WTC11 (cell line): ENCODE measurements around the gene PITHD1. TPM values are rescaled to one million over a fixed set of nuclear protein-coding genes. Genes with fewer than 3 reads are reported as not detected.
"Not testable (repeated sequence)": the region's sequence is repeated elsewhere in the genome, so short reads cannot be mapped to it uniquely, and the experiment has no call there.

Experiments
- ATAC-seq: fragments of 200-7000 bp; cut with Tn5 transposase; 2 replicates; pipeline ENCODE4 v1.10.0; 2021; ENCODE audit warnings: mild to moderate bottlenecking, moderate library complexity
- CTCF ChIA-PET: fragments of 300-600 bp; sonication (Branson Sonifier 250); formaldehyde crosslinking; loops from one replicate; lab custom pipeline; 2021; ENCODE audit warnings: antibody characterized with exemption; lab: Charles Lee
- POLR2A ChIA-PET: fragments of 350-600 bp; sonication (Branson Sonifier 250); formaldehyde crosslinking; loops from one replicate; lab custom pipeline; 2021; ENCODE audit warnings: antibody characterized with exemption; lab: Charles Lee
- DNase-seq: peaks from one replicate; pipeline ENCODE4 v3.0.0; 2021; ENCODE audit warnings: low spot score
- H3K27ac Mint-ChIP-seq: 2 replicates; pipeline ENCODE4 v1.8.0; 2021; ENCODE audit warnings: mixed read lengths
- H3K27me3 Mint-ChIP-seq: 2 replicates; pipeline ENCODE4 v1.8.0; 2021; ENCODE audit warnings: low read depth, mild to moderate bottlenecking, moderate library complexity, mixed read lengths
- H3K36me3 Mint-ChIP-seq: 2 replicates; pipeline ENCODE4 v1.8.0; 2021; ENCODE audit warnings: mixed read lengths
- H3K4me1 Mint-ChIP-seq: 2 replicates; pipeline ENCODE4 v1.8.0; 2022; ENCODE audit warnings: mixed read lengths
- H3K4me3 Mint-ChIP-seq: 2 replicates; pipeline ENCODE4 v1.8.0; 2021; ENCODE audit warnings: mild to moderate bottlenecking, moderate library complexity, mixed read lengths
- H3K9me3 Mint-ChIP-seq: 2 replicates; pipeline ENCODE4 v1.8.0; 2021; ENCODE audit warnings: mixed read lengths
- CDX4 ChIP-seq: fragments of 250-450 bp; sonication (Bioruptor Pico); IDR thresholded peaks from 2 replicates; pipeline ENCODE4 v1.9.0; 2021; ENCODE audit warnings: moderate library complexity, mild to moderate bottlenecking, inconsistent platforms, borderline replicate concordance
- CTCF ChIP-seq: fragments of 200-600 bp; IDR thresholded peaks from 2 replicates; pipeline ENCODE4 v1.8.0; 2022; ENCODE audit warnings: antibody characterized with exemption
- ETV6 ChIP-seq: sonication (generic); formaldehyde crosslinking; IDR thresholded peaks from 2 replicates; pipeline ENCODE4 v1.8.1; 2022; ENCODE audit warnings: mild to moderate bottlenecking, missing genetic modification reagents
- GABPB1 ChIP-seq: sonication (generic); formaldehyde crosslinking; IDR thresholded peaks from 2 replicates; pipeline ENCODE4 v1.8.1; 2023; ENCODE audit warnings: mild to moderate bottlenecking, missing genetic modification reagents
- KAT7 ChIP-seq: sonication (generic); formaldehyde crosslinking; IDR thresholded peaks from 2 replicates; pipeline ENCODE4 v1.8.1; 2023; ENCODE audit warnings: missing genetic modification reagents, mild to moderate bottlenecking, borderline replicate concordance
- MLX ChIP-seq: sonication (generic); formaldehyde crosslinking; IDR thresholded peaks from 2 replicates; pipeline ENCODE4 v1.8.1; 2023; ENCODE audit warnings: mild to moderate bottlenecking, missing genetic modification reagents, moderate library complexity
- MXD4 ChIP-seq: fragments of 250-450 bp; sonication (Bioruptor Pico); IDR thresholded peaks from 2 replicates; pipeline ENCODE4 v1.8.0; 2021; ENCODE audit warnings: mild to moderate bottlenecking, moderate library complexity, borderline replicate concordance
- NR1H2 ChIP-seq: sonication (generic); formaldehyde crosslinking; IDR thresholded peaks from 2 replicates; pipeline ENCODE4 v1.9.0; 2021; ENCODE audit warnings: mild to moderate bottlenecking, moderate library complexity, missing genetic modification reagents
- OVOL2 ChIP-seq: fragments of 250-450 bp; sonication (Bioruptor Pico); IDR thresholded peaks from 2 replicates; pipeline ENCODE4 v1.9.0; 2021; ENCODE audit warnings: mild to moderate bottlenecking, borderline replicate concordance
- RORB ChIP-seq: fragments of 250-450 bp; sonication (Bioruptor Pico); IDR thresholded peaks from 2 replicates; pipeline ENCODE4 v1.9.0; 2021; ENCODE audit warnings: mild to moderate bottlenecking
- USF2 ChIP-seq: sonication (generic); formaldehyde crosslinking; IDR thresholded peaks from 2 replicates; pipeline ENCODE4 v1.8.1; 2023; ENCODE audit warnings: mild to moderate bottlenecking, missing genetic modification reagents, moderate library complexity
- ZNF121 ChIP-seq: sonication (generic); formaldehyde crosslinking; IDR thresholded peaks from 2 replicates; pipeline ENCODE4 v1.8.0; 2023; ENCODE audit warnings: missing genetic modification reagents
- ZNF416 ChIP-seq: fragments of 250-450 bp; sonication (Bioruptor Pico); IDR thresholded peaks from 2 replicates; pipeline ENCODE4 v1.9.0; 2021; ENCODE audit warnings: mild to moderate bottlenecking, inconsistent platforms
- total RNA-seq: library from RNA; stranded (reverse); gene quantifications from 3 replicates; pipeline ENCODE4 v1.2.3, GENCODE V29; 2021
- TF ChIP-seq, protein P1 (sequence below): sonication (generic); formaldehyde crosslinking; IDR thresholded peaks from 2 replicates; pipeline ENCODE4 v1.8.1; 2022; ENCODE audit warnings: low read depth, missing genetic modification reagents, borderline replicate concordance
- TF ChIP-seq, protein P2 (sequence below): sonication (generic); formaldehyde crosslinking; IDR thresholded peaks from 2 replicates; pipeline ENCODE4 v1.8.1; 2022; ENCODE audit warnings: mild to moderate bottlenecking, missing genetic modification reagents, moderate library complexity, borderline replicate concordance

Gene PITHD1
- total RNA-seq, 1 experiment from 2014 or later: 66.2 TPM

GRCh38 chr1:23801876-23802275, 23.7 kb downstream of the PITHD1 start:
- Mint-ChIP-seq H3K9me3 (no peaks in the 10 kb centered on the region), H3K27ac (no peak overlapping the region; the same call in 1 of the 2 replicates), H3K4me3 (peak overlapping the region; percentile 96), H3K4me1 (peaks cover 14% of the 10 kb centered on the region), H3K27me3 (peaks cover 17% of the 10 kb centered on the region)
- CTCF ChIA-PET: interaction anchor here (1.2 to 7.8 kb wide), 8 partner anchors 8 to 293 kb away, joined by 3 to 109 read pairs (median 14); partner anchors contain the start of genes LYPLA2 and PITHD1
- ATAC-seq: no peak
- DNase-seq: no peak
- TF ChIP-seq, protein P1, sequence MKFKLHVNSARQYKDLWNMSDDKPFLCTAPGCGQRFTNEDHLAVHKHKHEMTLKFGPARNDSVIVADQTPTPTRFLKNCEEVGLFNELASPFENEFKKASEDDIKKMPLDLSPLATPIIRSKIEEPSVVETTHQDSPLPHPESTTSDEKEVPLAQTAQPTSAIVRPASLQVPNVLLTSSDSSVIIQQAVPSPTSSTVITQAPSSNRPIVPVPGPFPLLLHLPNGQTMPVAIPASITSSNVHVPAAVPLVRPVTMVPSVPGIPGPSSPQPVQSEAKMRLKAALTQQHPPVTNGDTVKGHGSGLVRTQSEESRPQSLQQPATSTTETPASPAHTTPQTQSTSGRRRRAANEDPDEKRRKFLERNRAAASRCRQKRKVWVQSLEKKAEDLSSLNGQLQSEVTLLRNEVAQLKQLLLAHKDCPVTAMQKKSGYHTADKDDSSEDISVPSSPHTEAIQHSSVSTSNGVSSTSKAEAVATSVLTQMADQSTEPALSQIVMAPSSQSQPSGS (CRISPR knock-in tag): no peak
- TF ChIP-seq, protein P2, sequence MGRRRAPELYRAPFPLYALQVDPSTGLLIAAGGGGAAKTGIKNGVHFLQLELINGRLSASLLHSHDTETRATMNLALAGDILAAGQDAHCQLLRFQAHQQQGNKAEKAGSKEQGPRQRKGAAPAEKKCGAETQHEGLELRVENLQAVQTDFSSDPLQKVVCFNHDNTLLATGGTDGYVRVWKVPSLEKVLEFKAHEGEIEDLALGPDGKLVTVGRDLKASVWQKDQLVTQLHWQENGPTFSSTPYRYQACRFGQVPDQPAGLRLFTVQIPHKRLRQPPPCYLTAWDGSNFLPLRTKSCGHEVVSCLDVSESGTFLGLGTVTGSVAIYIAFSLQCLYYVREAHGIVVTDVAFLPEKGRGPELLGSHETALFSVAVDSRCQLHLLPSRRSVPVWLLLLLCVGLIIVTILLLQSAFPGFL (CRISPR knock-in tag): no peak
- TF ChIP-seq MLX (CRISPR knock-in tag) (no peak), MXD4 (no peak), GABPB1 (no peak), OVOL2 (CRISPR knock-in tag) (no peak), RORB (CRISPR knock-in tag) (no peak), ZNF416 (CRISPR knock-in tag) (no peak), NR1H2 (CRISPR knock-in tag) (no peak), ETV6 (no peak), CDX4 (CRISPR knock-in tag) (no peak), ZNF121 (CRISPR knock-in tag) (no peak)
- TF ChIP-seq, all 79 proteins: peak for 0
- peaks cover 6% of the 10 kb centered on the region; the same call in 1 of the 2 replicates for H3K36me3 Mint-ChIP-seq
- POLR2A ChIA-PET: interaction anchor here (0.7 kb wide), 1 partner anchor 10 kb away, joined by 3 read pairs; no protein-coding TSS in a partner anchor

DNA sequence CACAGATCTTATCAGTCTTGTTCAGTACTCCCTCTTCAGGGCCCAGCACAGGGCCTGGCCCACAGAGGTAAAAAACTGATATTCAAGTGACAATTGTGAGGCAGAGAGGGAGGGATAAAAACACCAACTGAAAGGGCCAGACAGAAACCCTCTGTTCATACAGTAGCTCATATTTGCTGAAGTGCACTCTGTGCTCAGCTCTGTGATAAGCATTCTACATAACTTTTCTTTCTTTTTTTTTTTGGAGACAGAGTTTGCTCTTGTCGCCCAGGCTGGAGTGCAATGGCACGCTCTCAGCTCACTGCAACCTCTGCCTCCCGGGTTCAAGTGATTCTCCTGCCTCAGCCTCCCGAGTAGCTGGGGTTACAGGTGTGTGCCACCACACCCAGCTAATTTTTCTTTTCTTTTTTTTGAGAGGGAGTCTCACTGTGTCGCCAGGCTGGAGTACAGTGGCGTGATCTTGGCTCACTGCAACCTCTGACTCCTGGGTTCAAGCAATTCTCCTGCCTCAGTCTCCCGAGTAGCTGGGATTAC, 24.7 kb downstream of the PITHD1 start:
- DNase-seq, ATAC-seq, H3K4me3 Mint-ChIP-seq, H3K36me3 Mint-ChIP-seq, H3K27ac Mint-ChIP-seq, POLR2A ChIA-PET, H3K9me3 Mint-ChIP-seq: not testable (repeated sequence)
- Mint-ChIP-seq H3K4me1 (peaks cover 14% of the 10 kb centered on the region), H3K27me3 (peaks cover 17% of the 10 kb centered on the region)
- CTCF ChIA-PET: interaction anchor here (1.0 to 7.8 kb wide), 5 partner anchors 7 to 114 kb away, joined by 3 to 109 read pairs (median 22); partner anchors contain the start of gene LYPLA2

DNA sequence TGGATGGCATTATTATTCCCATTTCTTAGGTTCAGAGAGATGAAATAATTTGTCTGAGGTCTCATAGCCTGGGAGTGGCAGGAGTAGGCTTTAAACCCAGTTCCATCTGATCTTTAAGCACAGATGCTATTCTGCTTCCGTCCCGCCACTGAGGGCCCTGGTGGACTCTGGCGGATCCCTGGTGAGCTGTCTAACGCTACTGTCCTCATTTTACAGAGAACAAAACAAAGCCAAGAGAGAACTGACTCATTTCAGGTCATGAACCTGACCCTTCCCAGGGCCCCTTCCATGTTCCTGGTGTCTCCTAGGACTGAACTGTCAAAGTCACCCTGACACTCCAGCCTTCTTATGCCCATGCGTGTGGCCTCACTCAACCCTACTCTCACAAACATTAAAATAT, 25.5 kb downstream of the PITHD1 start:
- ChIA-PET CTCF (interaction anchor here (0.8 to 1.2 kb wide), 2 partner anchors 32 to 113 kb away, joined by 3 read pairs; no protein-coding TSS in a partner anchor), POLR2A (no interaction called here)
- H3K27me3 Mint-ChIP-seq: peaks cover 17% of the 10 kb centered on the region
- no peak for TF ChIP-seq KAT7
- no peak for DNase-seq
- no peak overlapping the region for H3K27ac Mint-ChIP-seq
- ATAC-seq: no peak
- peaks cover 11% of the 10 kb centered on the region for H3K4me1 Mint-ChIP-seq
- H3K9me3 Mint-ChIP-seq: no peaks in the 10 kb centered on the region
- no peaks in the 10 kb centered on the region; the same call in 1 of the 2 replicates for H3K36me3 Mint-ChIP-seq
- H3K4me3 Mint-ChIP-seq: no peak overlapping the region

DNA sequence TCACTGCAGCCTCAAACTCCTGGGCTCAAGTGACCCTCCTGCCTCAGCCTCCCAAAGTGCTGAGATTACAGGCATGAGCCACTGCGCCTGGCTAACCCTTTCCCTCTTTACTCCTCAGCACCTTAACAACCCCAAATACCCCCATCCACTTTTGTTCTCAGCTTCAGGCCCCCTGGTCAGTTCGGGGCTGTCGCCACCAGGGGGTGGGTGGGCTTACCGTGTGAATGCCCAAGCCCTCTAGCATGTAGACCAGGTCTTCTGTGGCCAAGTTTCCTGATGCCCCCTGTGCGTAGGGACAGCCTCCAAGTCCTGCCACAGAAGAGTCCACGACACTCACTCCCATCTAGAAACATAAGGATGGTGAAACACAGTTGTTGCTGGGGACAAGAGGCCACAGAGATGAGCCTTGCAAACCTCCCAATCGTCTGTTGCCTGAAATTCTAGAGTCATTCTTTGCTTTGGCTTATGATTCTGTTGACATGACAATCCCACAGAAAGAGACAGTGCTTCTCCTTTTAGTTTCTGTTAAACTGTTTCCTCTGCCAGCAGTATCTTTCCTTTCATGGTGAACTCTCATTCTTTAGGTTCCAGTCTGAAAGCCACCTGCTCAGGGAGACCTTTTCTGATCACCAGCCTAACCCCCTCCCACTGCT, 26.1 kb downstream of the PITHD1 start:
- DNase-seq (no peak), ATAC-seq (no peak)
- H3K27me3 Mint-ChIP-seq: peaks cover 17% of the 10 kb centered on the region
- POLR2A ChIA-PET: no interaction called here
- no peak overlapping the region for H3K27ac Mint-ChIP-seq
- TF ChIP-seq USF2 (no peak), CTCF (0 out of 2 replicates have a peak, but pooled peaks have one; percentile 12)
- CTCF ChIA-PET: interaction anchor here (0.8 to 1.2 kb wide), 2 partner anchors 33 to 112 kb away, joined by 3 read pairs; no protein-coding TSS in a partner anchor
- H3K4me3 Mint-ChIP-seq: no peak overlapping the region
- H3K36me3 Mint-ChIP-seq: no peaks in the 10 kb centered on the region
- H3K4me1 Mint-ChIP-seq: peaks cover 7% of the 10 kb centered on the region
- no peaks in the 10 kb centered on the region for H3K9me3 Mint-ChIP-seq
